Activated CD4-positive, CD25-positive, alpha-beta regulatory T cell treated with anti-CD3 and anti-CD28 coated beads, Interleukin-2, amount 50 U/mL, for 72 hours (primary cell): Measurements from ENCODE around the gene FBXO24.
"Not testable (repeated sequence)": the region's sequence is repeated elsewhere in the genome, so short reads cannot be mapped to it uniquely, and the experiment has no call there.

ENCODE experiments used
- DNase-seq: peaks from one replicate; pipeline ENCODE4 v3.0.0; 2021

FBXO24 gene

GRCh38 chr7:100586266-100587025, at the start of gene FBXO24:
FBXO24 (plus strand) TSS chr7:100586328; CDS start chr7:100586626, 298 bp downstream.
- peak; percentile 99 for DNase-seq

GRCh38 chr7:100536695-100537094, 49.4 kb upstream of the FBXO24 start:
- not testable (repeated sequence) for DNase-seq

- no peak for DNase-seq
Measured at GRCh38 chr7:100538348-100538653, 47.8 kb upstream of the FBXO24 start.

- DNase-seq, result peak; percentile 100
Measured at GRCh38 chr7:100538654-100539435, 47.3 kb upstream of the FBXO24 start, which contains the start of gene AGFG2. AGFG2 (plus strand) TSS chr7:100539203; CDS start chr7:100539347, 144 bp downstream.

GRCh38 chr7:100539436-100540006, 46.6 kb upstream of the FBXO24 start:
- no peak for DNase-seq

GRCh38 chr7:100540073-100540723, 45.9 kb upstream of the FBXO24 start:
- no peak for DNase-seq

- DNase-seq, result not testable (repeated sequence)
Measured at GRCh38 chr7:100541309-100541708, 44.8 kb upstream of the FBXO24 start.

GRCh38 chr7:100543586-100543985, 42.5 kb upstream of the FBXO24 start:
- DNase-seq, result no peak

- no peak for DNase-seq
Measured at GRCh38 chr7:100544386-100544785, 41.7 kb upstream of the FBXO24 start.

- DNase-seq, result no peak
Measured at GRCh38 chr7:100544967-100545359, 41.2 kb upstream of the FBXO24 start.

GRCh38 chr7:100545360-100546128, 40.6 kb upstream of the FBXO24 start:
- peak; percentile 47 for DNase-seq

- no peak for DNase-seq
Measured at GRCh38 chr7:100546129-100546925, 39.8 kb upstream of the FBXO24 start.

- no peak for DNase-seq
Measured at GRCh38 chr7:100546926-100547800, 39.0 kb upstream of the FBXO24 start.

- DNase-seq, result no peak
Measured at GRCh38 chr7:100547872-100548271, 38.3 kb upstream of the FBXO24 start.

- not testable (repeated sequence) for DNase-seq
Measured at GRCh38 chr7:100548446-100548845, 37.7 kb upstream of the FBXO24 start.

GRCh38 chr7:100552532-100552931, 33.6 kb upstream of the FBXO24 start:
- no peak for DNase-seq

GRCh38 chr7:100553032-100553431, 33.1 kb upstream of the FBXO24 start:
- no peak for DNase-seq

GRCh38 chr7:100555701-100556100, 30.4 kb upstream of the FBXO24 start:
- no peak for DNase-seq

GRCh38 chr7:100556541-100556940, 29.6 kb upstream of the FBXO24 start:
- no peak for DNase-seq

- no peak for DNase-seq
Measured at GRCh38 chr7:100559127-100559526, 27.0 kb upstream of the FBXO24 start.
